ENCODE results near the gene RNF111. TPM values are rescaled to one million over a fixed set of nuclear protein-coding genes. Genes with fewer than 3 reads are reported as not detected.

The RNF111 gene
- total RNA-seq (2014; rRNA removed; shearing (Covaris generic)): 13.5 and 18.4 TPM in 2 replicates

- DNase-seq (ENCODE audit: low spot score): peak; percentile 94
Observed at GRCh38 chr15:58987491-58988005, at the start of gene RNF111. RNF111 (plus strand) TSS chr15:58987663; CDS start chr15:59030823, 43,160 bp downstream.

DNA sequence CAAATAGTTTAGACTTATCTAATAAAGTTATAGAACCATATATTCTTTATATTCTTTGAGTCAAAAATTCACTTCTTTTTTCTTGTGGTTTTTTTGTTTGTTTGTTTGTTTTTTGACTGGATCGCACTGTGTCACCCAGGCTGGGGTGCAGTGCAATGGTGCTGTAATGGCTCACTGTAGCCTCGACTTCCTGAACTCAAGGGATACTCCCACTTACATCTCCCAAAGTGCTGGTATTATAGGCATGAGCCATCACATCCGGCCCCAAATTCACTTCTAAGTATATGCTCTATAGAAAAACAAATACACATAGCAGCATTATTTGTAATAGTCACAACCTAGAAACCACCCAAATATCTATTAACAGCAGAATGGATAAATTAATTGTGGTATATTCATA lies 40.3 kb upstream of the RNF111 start:
- DNase-seq (ENCODE audit: low spot score): no peak

GRCh38 chr15:58951388-58952007 lies 36.0 kb upstream of the RNF111 start:
- DNase-seq (ENCODE audit: low spot score): peak; percentile 29

GRCh38 chr15:58952751-58953150 lies 34.7 kb upstream of the RNF111 start:
- DNase-seq (ENCODE audit: low spot score): no peak

- peak; percentile 63 for DNase-seq (ENCODE audit: low spot score)
Observed at GRCh38 chr15:58957101-58957973, 30.1 kb upstream of the RNF111 start.

DNA sequence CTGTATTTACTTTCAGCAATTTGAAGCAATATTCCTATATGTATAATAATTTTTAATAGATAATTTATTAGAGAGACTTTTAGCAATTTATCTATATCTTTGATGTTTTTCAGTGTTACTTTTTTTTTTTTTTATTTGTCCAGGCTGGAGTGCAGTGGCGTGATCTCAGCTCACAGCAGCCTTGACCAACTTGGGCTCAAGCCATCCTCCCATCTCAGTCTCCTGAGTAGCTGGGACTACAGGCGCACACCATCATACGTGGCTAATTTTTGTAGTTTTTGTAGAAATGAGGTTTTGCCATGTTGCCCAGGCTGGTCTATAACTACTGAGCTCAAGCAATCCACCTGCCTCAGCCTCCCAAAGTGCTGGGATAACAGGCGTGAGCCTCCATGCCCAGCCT lies 28.7 kb upstream of the RNF111 start:
- DNase-seq (ENCODE audit: low spot score): no peak

DNA sequence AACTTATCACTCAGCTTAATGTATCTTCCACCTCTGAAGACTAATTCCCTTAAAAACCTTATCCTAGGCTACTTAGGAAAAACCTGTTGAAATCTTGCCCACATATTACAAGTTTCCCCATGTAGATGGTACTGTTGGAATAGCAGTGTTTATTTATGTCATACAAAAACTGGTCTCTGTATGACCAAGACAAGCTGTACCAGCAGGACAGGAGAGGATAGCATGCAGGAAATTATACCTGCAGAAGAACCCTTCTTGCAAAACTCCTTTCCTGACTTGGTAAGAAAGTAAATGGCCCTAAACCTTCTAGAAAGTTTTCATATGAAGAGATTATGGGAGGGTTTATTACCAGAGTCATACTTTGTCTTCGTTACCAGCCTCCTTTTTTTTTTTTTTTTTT lies 25.3 kb upstream of the RNF111 start:
- no peak for DNase-seq (ENCODE audit: low spot score)

- no peak for DNase-seq (ENCODE audit: low spot score)
Observed at GRCh38 chr15:58962662-58963565, 24.5 kb upstream of the RNF111 start.

- no peak for DNase-seq (ENCODE audit: low spot score)
Observed at GRCh38 chr15:58966698-58967097, 20.8 kb upstream of the RNF111 start.

GRCh38 chr15:58967479-58967878 lies 20.0 kb upstream of the RNF111 start:
- no peak for DNase-seq (ENCODE audit: low spot score)

- DNase-seq (ENCODE audit: low spot score): no peak
Observed at GRCh38 chr15:58977887-58978286, 9.6 kb upstream of the RNF111 start.

DNA sequence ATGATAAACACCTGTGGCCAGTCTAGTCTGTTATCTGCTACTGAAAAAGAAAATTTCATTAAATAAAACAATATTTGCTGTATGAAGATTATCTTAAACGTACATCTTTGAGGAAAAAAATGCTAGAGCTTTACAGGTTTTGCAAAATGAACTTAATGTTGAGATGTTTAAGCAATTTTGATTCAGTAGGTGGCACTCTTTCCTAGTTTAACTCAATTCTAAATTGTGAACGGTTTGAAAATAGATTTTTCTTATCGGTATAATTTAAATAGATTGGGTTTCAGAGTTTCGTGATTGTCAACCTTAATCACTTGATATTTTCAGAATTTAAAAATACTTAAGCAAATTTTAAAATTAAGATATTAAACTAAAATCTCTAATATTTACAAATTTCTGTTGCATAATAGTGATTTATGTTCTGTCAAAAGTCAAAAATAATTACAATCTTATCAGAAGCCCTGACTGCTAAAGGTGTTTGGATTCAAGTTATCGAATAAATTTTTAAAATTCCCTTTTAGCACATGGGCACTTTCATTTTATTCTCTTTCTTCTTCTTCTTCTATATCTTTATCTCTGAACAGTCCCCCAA lies 7.0 kb upstream of the RNF111 start:
- DNase-seq (ENCODE audit: low spot score): peak; percentile 12

DNA sequence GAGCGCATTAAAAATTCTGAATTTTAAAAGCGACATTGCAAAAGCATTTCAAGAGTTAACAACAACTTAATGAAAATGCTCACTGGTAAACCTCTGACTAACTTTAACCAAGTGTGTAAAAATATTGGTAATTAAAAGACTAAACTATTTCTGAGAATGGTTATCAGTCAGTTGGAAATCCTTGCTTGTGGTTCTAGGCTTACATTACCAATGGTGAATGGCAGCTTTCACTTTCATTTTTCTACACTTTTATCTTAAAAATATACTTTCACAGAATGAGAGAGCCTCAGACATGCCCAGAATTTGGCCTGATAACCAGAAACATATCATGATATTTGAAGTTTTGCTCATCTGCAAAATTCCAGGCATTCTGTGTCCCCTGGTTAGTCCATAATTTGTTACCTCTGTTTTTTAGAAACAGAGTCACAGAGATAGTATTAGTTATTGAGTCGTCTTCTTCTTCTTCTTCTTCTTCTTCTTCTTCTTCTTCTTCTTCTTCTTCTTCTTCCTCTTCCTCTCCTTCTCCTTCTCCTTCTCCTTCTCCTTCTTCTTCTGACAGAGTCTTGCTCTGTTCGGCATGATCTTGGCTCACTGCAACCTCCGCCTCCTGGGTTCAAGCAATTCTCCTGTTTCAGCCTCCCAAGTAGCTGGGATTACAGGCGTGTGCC lies 5.5 kb upstream of the RNF111 start:
- DNase-seq (ENCODE audit: low spot score): no peak

GRCh38 chr15:58983261-58983660 lies 4.2 kb upstream of the RNF111 start:
- no peak for DNase-seq (ENCODE audit: low spot score)

GRCh38 chr15:58985443-58985842 lies 2.0 kb upstream of the RNF111 start:
- no peak for DNase-seq (ENCODE audit: low spot score)

- no peak for DNase-seq (ENCODE audit: low spot score)
Observed at GRCh38 chr15:58987036-58987435, 427 bp upstream of the RNF111 start.

- peak; percentile 21 for DNase-seq (ENCODE audit: low spot score)
Observed at GRCh38 chr15:58988006-58988785, 733 bp downstream of the RNF111 start.

DNA sequence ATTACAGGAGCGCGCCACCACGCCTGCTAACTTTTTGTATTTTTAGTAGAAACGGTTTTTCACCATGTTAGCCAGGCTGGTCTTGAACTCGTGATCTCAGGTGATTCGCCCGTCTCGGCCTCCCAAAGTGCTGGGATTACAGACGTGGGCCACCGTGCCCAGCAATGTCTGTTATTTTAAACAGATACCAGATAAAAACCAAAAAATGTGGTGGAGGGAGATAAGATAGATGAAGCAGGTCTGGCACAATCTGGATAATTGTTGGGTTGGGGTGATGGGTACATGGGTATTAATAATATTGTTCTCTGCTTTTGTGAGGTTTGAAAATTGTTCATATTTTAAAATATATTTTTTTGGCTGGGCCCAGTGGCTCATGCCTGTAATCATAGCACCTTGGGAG lies 4.7 kb downstream of the RNF111 start:
- no peak for DNase-seq (ENCODE audit: low spot score)

DNA sequence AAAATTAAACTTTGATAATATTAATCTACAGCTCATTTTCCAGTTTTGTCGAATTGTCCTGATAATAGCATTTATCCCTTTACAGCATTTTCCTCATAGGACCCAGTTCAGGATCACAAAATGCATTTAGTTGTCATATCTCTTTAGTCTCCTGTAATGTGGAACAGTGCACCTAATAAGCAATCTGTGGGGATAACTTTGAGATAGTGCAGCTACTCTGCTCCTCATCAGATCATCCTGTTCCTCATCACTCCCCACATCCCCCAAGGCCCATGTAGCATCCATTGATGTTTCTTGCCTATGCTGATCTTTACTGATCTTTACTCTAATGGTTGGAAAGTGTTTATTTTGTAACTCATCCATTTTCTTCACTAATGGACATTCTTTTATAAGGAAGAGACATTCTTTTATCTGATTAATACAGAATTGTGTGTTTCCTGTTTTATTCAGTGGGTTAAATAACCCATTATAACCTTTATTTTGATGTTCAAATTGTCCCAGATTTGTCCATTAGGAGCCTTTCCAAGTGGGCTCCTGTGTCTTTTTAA lies 7.5 kb downstream of the RNF111 start:
- DNase-seq (ENCODE audit: low spot score): no peak

GRCh38 chr15:58999694-59000093 lies 12.2 kb downstream of the RNF111 start:
- DNase-seq (ENCODE audit: low spot score): no peak
